GM18519 (cell line): ENCODE data around the gene SOCS1.
"Not testable (repeated sequence)": the region's sequence is repeated elsewhere in the genome, so short reads cannot be mapped to it uniquely, and the experiment has no call there.

Experiments
- ATAC-seq: cut with Tn5 transposase; IDR thresholded peaks from one replicate; pipeline ENCODE4 v1.9.1; 2021; ENCODE audit warnings: mild to moderate bottlenecking, moderate library complexity; ENCODE audit not compliant: unreplicated experiment, low FRiP score

Gene SOCS1

GRCh38 chr16:11255737-11256660 is at the start of gene SOCS1:
TSS of gene SOCS1 (minus strand) at chr16:11256204. CDS start at chr16:11255478, 726 bp downstream.
- ATAC-seq, result peak; percentile 35

- ATAC-seq, result no peak
Observed at GRCh38 chr16:11303405-11304138, 47.6 kb upstream of the SOCS1 start.

GRCh38 chr16:11302977-11303376 is 47.0 kb upstream of the SOCS1 start:
- ATAC-seq, result no peak

GRCh38 chr16:11301645-11302501 is 45.9 kb upstream of the SOCS1 start:
- no peak for ATAC-seq

- ATAC-seq, result no peak
Observed at GRCh38 chr16:11300560-11300892, 44.5 kb upstream of the SOCS1 start.

GRCh38 chr16:11299865-11300559 is 44.0 kb upstream of the SOCS1 start:
- no peak for ATAC-seq

- not testable (repeated sequence) for ATAC-seq
Observed at GRCh38 chr16:11298950-11299547, 43.0 kb upstream of the SOCS1 start.

- no peak for ATAC-seq
Observed at GRCh38 chr16:11298143-11298900, 42.3 kb upstream of the SOCS1 start.

- peak; percentile 55 for ATAC-seq
Observed at GRCh38 chr16:11297492-11298142, 41.6 kb upstream of the SOCS1 start.

- no peak for ATAC-seq
Observed at GRCh38 chr16:11296706-11297491, 40.9 kb upstream of the SOCS1 start.

GRCh38 chr16:11296351-11296705 is 40.3 kb upstream of the SOCS1 start:
- ATAC-seq, result no peak

- no peak for ATAC-seq
Observed at GRCh38 chr16:11295672-11296071, 39.7 kb upstream of the SOCS1 start.

GRCh38 chr16:11292076-11292748 is 36.2 kb upstream of the SOCS1 start:
- ATAC-seq, result no peak

- no peak for ATAC-seq
Observed at GRCh38 chr16:11291091-11291703, 35.2 kb upstream of the SOCS1 start.

GRCh38 chr16:11290102-11290893 is 34.3 kb upstream of the SOCS1 start:
- ATAC-seq, result no peak

- ATAC-seq, result not testable (repeated sequence)
Observed at GRCh38 chr16:11289696-11290095, 33.7 kb upstream of the SOCS1 start.
